Stimulated activated naive CD8-positive, alpha-beta T cell treated with anti-CD3 and anti-CD28 coated beads, Interleukin-15, Interleukin-2, amounts not matched to agents 100 U/mL and 50 U/mL, for 24 hours (primary cell): ENCODE data around the gene ARAP1.

ENCODE experiments used
- ATAC-seq: fragments of 150-1000 bp; cut with Tn5 transposase; one replicate; pipeline ENCODE4 v1.10.0; 2021
- DNase-seq: peaks from one replicate; pipeline ENCODE4 v3.0.0; 2021

ARAP1 gene

DNA sequence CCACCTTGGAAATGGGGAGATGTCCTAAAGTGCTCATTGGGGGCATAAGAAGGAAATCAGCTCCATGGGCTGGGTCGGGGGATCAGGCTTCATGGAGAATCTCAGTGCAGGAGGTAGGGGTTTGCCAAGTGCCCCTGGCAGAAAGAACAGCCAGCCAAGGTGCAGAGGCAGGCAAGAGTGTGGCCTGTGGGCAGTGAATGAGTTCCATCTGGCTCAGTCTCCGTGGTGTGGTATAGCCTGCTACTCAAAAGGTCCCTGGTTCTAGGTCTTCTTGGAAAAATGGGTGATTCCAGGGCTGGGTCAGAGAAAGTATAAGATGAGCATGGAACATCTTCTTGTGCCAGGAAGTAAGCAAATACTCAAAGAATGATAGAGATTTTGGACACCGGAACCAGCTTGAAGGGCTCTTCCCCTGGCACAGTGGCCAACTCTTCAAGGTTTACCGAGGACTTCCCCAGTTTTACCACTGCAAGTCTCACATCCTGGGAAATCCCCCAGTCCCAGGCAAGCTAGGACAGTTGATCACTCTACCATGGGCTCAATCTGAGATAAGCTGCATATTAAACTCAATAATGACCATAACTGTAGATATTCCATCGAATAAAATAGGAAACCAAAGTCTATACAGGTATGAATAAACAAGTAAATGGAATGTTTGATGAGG, 10.6 kb upstream of the ARAP1 start:
- DNase-seq = no peak
- peak; percentile 77 for ATAC-seq

DNA sequence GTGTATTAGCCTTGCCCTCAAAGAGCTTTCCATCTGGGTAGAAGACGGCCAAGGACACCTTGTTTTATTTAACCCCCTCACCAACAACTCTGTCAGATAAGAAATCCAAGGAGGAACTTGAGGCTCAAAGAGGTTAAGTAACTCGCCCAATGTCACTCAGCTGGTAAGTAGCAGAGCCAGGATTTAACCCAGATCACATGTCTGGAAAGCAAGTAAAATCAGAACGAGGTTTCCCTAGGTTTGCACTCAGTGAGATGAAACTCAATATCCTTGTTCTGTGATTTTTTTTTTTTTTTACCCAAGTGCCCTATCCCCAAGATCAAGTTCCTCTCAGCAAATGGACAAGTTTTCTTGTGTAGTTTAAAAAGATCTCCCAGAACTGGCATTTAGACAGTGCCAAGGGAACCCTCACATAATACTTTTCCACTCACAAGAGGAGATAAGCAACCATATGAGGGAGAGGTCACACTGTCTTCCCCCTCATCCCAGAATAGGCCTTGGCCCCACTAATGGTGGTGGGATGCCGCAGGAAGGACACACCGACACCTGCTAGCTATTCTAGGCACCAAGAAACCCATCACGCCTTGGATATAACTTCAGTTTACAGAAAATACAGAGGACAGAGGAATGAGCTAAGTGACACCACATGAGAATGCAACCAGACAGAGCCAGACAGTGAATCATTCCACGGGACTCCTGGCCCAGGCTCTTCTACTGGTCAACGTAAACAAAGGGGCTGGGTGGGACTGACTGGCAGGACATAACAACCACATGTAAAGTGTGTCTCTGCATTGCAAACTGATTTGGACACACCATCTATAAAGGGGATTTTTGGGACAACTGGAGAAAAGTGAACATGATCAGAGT, 8.6 kb upstream of the ARAP1 start:
- ATAC-seq = no peak
- no peak for DNase-seq

DNA sequence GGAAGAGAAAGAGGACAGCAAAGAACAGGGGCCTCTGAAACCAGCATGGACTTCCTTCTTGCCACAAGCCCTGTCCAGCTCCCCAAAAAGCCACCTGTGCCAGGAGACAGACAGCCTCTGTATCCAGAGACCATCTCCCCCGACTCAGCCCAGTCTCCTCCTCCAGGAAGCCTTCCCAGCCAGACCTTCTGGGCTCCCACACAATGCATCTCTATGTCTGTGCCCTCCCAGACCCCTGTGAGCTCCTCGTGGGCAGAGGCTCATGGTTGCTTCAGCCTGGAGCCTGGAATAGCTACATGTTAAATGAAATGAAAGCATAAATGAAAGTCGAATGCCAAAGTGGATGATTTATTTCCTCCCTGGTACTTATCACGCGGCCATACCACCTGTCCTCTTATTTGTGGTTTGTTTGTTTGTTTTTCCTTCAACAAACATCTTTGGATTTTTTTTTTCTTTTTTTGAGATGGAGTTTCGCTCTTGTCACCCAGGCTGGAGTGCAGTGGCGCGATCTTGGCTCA, 7.3 kb upstream of the ARAP1 start:
- ATAC-seq = no peak
- no peak for DNase-seq

DNA sequence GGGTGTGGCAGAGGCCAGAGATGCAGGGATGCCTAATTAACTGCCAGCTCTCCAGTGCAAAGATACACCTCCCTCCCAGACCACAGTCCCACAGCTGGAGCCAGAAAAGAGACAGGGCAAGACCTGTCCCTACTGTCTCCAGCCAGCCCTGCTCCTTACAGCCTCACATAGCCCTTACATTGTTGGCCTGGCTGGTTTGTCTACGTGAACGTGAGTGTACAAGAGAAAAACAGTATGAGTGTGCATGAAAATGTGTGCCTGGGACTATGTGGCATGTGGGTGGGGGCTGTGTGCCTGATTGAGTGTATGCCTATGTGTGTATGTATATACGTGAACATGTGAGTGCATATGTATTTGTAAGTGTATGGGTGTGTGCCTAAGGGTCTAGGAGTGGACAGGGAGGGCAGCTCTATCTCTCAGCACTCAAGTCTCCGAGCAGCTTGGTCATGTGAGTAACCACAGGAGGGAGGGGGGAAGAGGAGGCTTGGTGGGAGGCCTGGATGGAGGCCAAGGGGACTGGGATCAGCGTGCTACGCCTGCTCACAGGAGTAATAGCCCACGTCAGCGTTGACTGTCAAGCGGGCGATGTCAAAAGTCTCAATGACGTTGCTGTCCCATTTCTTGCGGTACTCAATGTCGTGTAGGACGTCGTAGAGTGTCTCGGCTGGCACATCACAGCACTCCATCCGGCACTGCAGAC, 6.6 kb upstream of the ARAP1 start:
- ATAC-seq = no peak
- DNase-seq = no peak

DNA sequence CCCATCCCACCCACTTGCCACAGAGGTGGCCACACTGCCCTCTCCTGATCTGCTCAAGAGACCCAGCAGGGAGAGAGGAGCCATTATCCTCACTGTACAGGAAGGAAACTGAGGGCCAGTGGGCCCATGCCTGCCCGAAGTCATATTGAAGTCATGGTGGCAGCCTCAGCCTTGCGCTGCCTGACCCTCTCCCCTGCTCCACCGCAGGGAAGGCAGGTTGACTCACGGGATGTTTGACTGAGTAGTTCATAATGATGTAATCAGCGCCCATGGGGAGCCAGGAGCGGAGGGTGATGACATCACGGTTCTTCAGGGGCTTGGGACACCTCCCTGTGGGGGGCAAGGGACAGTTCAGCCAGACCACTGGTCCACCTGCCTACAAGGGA, 6.1 kb upstream of the ARAP1 start:
- DNase-seq = no peak
- ATAC-seq = no peak

DNA sequence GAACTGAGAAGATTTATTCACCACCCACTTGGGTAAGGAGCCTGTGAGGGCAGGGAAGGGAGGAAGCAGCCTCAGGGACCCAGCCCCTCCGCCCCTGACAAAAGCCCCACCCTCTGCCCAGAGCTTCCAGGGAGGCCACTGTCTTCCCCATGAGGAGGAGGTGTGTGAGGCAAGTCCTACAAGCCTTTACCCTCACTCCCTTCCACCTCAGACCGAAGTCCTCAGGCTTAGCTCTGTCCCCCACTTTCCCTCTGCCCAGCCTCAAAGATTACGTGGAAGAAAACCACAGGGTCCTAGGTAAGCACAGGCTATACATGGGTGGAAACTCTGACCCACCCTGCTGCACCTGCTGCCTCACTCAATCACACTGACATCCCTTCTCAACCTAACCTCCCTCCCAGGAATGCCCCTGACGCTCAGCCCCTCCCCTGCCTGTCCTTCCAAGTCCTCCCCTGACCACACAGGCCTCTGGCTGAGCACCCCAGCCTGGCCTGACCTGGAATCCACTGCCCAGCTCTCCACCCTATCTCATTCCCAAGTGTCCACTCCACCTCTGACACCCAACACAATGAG, 3.6 kb upstream of the ARAP1 start:
- DNase-seq = no peak
- ATAC-seq = no peak

DNA sequence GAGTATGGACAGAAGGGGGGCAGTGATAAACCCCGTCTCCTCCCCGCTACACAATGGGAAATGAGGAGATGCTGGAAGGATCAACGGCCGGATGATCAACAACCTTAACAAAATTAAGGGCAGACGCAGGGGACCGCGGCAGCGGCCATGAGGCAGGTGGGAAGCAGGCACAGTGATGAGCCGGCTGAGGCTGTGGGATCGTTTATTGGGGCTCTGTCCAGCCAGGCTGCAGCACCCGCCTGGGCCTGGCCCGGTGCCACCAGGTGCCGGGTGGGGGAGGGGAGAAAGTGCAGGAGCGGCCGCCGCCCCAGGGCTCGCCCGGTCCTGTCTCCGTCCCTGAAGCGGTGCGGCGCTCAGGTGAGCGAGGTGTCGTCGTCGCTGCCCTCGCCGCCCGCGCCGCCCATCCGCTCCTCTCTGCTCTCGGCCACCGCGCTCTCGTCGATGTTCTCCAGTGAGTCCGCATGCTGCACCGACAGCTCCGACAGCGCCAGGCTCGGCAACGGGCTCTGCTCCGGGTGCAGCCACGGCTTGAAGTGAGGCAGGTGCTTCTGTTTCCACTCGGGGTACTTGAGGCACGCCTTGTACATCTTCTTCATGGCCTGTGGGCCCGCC, 2.4 kb upstream of the ARAP1 start:
- ATAC-seq = no peak
- DNase-seq = no peak

DNA sequence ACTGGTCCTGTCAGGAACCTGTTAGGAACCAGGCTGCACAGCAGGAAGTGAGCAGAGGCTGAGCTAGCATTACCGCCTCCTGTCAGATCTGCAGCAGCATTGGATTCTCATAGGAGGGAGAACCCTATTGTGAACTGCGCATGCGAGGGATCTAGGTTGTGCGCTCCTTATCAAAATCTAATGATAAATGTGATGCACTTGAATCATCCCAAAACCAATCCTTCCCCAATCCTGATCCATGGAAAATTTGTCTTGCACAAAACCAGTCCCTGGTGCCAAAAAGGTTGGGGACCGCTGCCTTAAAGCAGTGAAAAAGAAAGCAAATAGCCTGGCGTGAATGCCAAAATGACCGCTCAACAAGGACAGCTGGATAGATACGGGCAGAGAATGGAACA, 1.9 kb upstream of the ARAP1 start:
- DNase-seq (no peak), ATAC-seq (no peak)

DNA sequence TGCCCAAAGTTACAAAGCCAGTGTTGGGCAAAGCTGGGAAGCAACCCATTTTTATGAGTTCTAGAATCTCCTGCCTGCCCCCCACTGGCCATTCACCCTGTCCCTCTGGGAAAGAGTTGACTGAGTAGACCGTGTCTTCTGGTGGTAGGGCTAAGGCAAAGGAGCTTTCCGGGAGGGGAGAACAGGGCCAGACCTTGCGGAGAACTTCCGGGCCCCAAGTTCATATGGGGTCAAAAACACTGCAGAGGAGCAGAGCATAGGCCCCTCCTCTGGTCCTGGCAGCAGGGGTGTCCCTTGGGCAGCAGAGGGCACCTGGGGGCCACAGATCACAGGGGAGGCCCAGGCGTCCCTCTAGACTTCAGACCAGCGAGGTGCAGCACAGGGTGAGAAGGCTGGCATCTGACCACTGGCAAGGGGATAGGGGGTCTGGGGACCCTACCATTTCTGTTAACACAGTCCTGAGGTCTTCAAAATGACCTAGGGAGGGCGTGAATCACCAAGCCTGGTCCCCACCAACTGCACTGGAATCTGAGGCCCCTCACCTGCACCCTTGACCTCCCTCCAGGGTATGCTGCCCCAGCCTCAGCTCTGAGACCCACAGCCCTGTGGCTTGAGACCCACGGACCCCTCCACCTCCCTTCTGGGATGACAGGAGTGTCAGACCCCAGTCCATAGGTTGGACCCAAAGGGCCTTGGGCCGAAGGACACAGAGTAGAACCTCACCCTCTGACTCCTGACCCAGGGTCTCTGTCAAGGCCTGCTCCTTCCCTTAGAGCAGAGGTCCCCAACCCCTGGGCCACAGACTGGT, 1.3 kb upstream of the ARAP1 start:
- ATAC-seq (no peak), DNase-seq (no peak)

DNA sequence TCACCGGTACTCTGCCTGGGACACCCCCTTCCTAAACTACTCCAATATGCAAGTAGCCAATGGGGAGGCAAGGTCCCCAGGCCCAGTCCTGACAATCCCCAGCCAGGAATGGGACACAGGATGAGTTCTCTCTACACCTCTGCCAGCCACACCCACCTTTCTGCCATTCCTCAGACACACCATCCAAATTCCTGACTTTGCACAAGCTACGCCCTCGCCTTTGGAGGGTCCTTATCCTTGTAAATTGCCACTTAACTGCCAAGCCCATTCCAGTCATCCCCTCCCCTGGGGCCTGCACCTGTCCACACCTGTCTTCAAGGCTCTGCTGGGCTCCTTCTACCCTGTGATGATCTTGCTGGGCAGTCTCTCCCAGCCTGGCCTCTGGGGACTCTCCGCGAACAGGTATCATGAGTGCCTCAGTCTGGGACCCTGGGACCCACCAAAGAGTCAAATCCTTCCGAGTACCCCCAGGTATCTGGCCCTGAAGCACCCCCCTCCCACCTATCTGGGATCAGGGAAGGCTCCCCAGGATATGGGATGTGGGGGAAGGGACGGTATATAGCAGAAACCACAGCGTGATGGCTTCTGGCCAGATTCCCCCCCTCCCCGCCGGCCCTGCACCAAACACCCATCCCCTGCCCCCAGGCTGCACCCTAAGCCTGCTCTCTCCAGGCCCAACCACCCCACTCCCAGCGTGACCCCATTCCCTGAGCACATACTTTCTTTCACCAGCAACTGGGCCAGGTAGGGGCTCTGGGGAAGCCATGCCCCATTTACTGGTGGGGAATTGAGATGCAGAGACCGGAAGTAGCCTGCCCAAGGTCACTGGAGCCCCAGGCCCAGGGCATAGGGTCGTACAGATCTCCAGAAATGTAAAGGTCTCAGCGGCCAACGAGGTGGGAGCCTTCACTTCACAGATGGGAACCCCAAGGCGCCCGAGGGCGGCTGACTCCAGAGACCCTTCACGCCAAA, 806 bp downstream of the ARAP1 start:
- no peak for DNase-seq
- ATAC-seq = no peak

DNA sequence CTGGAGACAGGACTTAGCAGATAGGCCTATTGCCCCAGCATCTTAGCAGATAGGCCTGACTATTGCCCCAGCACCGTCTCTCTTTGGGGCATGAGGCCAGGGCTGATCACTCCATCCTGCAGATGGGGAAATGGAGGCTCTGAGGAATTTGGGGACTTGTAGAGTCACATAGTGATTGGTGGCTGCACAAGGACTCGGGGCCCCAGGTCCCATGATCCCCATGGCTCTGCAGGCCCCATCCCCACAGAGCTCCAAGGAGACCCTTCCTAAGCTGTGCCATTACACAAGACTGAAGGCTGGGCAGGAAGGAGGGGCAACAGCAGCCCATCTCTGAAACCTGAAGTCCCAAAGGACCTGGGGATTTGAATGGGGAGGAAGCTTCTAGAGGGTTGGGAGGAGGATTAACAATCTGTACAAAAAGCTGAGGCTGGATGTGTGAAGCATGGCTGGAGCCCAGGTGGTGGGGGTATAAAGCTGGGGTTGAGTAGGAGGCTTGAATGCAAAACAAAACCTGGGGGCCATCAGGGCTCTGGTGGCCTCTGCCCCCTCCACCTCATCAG, 1.6 kb downstream of the ARAP1 start:
- ATAC-seq = no peak
- no peak for DNase-seq

DNA sequence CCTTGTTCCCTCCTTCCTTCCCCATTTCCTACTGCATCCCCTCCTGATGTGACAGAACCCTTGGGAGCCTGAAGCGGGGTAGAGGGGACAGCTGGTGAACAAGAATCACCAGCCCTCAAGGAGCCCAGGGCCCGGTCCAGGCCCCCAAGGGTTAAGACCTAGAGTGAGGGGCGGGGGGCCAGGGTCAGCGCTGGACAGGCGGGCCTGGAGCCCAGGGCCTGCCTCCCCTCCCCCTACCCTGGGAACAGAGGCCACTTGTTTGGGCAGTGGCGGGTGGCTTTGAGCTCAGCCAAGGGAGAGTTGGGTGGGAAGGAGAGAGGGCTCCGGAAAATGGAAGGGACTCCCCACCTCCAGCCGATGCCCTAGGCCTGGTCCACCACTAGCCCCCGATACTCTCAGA, 2.1 kb downstream of the ARAP1 start:
- DNase-seq = no peak
- ATAC-seq = no peak

DNA sequence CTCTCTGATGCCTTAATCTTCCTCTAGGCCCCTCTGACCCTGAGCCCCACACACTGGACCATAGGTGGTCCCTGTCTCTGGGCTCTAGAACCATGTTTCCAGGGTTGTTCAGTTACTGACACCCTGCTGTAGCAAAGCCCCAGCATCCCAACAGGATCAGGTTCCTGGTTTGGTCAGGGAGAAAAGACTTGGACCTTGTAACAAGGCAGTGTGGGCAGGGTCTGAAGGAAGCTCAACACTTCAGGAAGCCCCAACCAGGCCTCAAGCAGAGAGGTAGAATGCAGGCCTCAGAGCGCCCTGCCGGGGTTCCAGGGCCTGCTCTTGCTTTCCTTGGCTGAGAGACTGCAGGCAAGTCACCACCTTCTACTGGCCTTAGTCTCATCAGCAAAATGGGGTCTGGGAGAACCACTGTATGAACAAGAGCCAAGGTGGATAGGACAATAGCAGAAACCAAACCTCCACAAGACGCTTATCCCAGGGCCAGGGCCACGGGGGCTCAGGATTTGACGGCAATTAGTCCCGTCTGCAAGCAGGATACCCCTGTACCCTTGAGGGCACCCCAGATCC, 4.8 kb downstream of the ARAP1 start:
- no peak for DNase-seq
- ATAC-seq = no peak

DNA sequence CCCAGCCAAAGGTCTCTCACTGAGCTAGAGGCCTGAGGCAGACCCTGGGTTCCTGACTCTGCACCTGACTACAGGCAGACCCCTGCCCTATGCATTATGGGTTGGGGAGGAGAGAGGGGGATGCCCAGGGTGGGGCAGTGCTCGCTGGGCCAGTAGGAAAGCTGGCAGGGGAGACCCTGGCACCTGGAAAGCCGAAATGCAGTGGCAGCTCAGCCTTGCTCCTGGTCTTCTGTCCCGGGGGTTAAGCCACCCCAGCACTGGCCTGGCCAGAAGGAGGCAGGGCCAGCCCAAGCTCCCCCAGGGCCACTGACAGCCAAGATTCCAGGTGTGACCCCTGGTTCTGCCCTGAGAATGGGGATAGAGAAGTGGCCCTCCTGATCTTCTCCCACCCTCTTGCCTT, 5.4 kb downstream of the ARAP1 start:
- ATAC-seq = no peak

DNA sequence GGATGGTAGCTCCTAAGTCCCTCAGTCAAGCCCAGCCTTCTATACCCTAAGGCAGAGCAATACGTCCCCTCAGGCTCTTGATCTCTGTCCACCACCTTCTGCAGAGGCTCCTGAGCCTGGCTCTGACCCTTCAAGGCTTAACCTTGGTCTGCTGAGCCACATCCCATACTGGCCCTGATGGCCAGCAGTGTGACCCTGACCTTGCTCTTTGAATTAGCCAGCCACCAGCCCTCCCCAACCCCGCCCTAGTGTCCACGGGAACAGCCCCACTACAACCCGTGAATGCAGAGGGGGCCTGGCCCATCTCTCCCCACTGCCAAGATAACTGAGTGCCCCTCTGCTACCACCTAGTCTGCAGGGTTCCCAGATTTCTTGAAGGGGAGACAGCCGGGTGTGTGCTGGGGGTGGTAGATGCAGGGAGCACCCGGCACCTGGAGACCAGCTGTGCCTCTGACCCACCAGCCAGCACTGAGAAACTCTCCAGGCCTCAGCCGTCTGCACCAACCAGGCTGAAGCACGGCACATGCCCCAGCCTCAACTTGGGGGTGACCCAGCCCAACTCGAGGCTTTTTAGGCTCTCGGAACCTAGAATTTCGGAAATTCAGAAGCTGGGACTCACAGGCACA, 6.2 kb downstream of the ARAP1 start:
- ATAC-seq (no peak), DNase-seq (no peak)

More for the DNA sequence above, 5.4 kb downstream of the ARAP1 start:
- no peak for DNase-seq

DNA sequence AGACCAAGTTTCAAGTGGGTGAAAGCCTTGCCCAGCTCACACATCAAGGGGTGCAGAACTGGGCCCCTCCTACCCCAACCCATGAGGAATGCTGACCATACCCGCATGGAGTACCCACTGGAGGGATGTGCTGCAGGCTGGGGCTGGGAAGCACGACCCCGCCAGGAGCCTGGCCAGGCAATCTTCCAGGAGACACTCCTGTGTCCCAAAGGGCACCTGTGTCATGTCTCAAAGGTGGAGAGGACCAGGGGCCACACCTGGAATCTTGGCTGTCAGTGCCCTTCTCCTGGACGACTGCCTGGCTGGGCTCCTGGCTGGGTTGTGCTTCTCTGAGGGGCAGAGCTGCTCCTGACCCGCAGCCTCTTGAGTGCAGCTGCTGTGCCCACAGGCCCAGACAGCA, 6.7 kb downstream of the ARAP1 start:
- ATAC-seq = no peak
- no peak for DNase-seq

DNA sequence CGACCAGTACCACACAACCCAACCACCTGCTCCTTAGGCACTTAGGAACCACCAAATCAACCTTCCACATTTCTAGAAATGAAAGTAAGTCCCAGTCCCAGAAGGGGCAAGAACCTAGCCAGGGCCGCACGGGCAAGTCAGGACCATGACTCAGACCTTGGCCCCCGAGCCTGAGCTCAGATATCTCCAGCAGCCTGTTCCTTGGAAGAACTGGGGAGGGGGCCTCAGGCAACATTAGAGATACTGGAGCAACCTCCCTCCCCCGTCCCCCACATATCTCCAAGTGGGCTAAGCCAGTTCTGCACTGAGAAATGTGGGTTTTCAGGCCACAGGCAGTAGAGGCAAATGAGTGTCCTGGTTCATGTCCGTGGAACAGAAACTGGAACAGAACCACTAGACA, 7.7 kb downstream of the ARAP1 start:
- ATAC-seq = no peak
- no peak for DNase-seq

DNA sequence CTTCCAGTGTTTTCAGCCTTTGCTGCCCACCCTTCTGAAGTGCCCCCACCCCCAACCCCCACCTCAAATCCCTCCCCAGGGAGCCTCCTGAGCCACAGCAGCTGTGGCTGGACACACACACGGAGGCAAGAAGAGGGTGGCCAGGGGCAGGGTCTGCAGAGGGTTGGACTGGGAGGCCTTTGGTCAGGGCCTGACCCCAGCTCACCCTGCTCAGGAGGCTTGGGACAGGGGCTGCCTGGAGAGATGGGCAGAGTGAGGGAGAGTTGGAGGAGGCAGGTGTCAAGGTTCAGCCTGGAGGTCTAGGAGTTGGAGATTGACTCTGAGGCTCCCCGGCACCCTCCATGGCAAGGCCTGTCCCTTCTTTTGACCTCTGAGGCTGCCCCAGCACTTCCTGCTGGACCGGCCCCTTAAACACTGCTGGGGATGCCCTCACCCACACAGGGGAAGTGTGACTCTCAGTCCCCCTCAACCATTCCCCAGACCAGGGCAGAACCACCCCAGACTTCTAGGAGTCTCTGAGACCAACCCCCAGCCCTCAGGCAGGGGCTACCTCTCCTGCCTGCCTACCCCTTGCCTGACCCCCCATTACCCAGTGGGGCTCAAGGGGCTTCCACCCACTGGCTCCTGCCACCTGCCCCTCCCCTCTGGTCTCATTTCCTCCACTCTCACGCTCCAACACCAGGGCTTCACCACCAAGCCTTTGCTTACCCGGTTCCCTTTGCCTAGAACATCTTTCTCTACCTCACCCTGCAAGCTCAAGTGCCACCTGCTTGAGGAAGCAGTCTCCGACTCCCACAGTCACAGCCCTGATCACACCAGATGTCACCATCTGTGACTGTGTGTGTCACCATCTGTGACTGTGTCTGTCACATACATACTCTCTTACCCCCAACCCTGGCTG, 8.6 kb downstream of the ARAP1 start:
- peak; percentile 55 for ATAC-seq
- DNase-seq = no peak
